Measurements from ENCODE around the gene KLHDC1.

DNA sequence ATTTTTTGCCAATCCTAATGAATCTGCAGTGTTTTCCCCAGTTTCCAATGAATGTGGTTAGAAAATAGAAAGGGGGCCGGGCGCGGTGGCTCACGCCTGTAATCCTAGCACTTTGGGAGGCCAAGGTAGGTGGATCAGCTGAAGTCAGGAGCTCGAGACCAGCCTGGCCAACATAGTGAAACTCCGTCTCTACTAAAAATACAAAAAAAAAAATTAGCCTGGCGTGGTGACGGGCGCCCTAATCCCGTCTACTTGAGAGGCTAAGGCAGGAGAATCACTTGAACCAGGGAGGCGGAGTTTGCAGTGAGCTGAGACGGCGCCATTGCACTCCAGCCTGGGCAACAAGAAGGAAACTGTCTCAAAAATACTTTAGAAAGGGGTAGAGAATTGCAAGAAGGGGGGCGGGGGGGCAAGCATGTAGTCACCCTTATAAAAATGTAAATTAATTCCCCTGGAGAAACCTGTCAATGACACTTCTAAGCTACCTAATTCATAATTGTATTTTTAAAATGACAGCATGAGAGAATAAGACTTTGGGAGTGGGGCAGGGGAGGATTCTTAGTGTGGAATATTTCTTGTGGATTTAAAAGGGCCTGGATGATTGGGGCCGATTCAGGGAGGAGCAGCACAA is 76.8 kb downstream of the KLHDC1 start:
- TF ChIP-seq CTCF (conservative IDR thresholded peaks at IDR 0.05; ENCODE audit: low read length) (no peak), EZH2phosphoT487 (IDR thresholded peaks at IDR 0.05; ENCODE audit: borderline replicate concordance) (no peak)
